GM23338 (cell line): ENCODE data around the gene PSMA2.

Experiments used
- CREB1 ChIP-seq: fragments of 250-450 bp; sonication (Bioruptor Pico); IDR thresholded peaks from 2 replicates; pipeline ENCODE4 v1.5.0; 2020; ENCODE audit warnings: low read depth, mild to moderate bottlenecking, moderate library complexity
- ETS1 ChIP-seq: IDR thresholded peaks from 2 replicates; pipeline ENCODE4 v1.6.1; 2016; ENCODE audit warnings: antibody characterized with exemption
- EZH2 ChIP-seq: fragments of 200-600 bp; sonication (generic); IDR thresholded peaks from one replicate; pipeline ENCODE4 v1.8.0; 2017; ENCODE audit warnings: antibody characterized with exemption, mild to moderate bottlenecking, low read depth; ENCODE audit not compliant: unreplicated experiment
- EZH2phosphoT487 ChIP-seq: fragments of 200-600 bp; sonication (generic); IDR thresholded peaks from one replicate; pipeline ENCODE4 v1.8.1; 2018; ENCODE audit warnings: antibody characterized with exemption; ENCODE audit not compliant: unreplicated experiment
- JUNB ChIP-seq: IDR thresholded peaks from one replicate; pipeline ENCODE4 v1.6.1; 2016; ENCODE audit warnings: antibody characterized with exemption; ENCODE audit not compliant: unreplicated experiment
- NANOG ChIP-seq: IDR thresholded peaks from 2 replicates; pipeline ENCODE4 v1.6.1; 2016; ENCODE audit warnings: antibody characterized with exemption, borderline replicate concordance
- POLR2AphosphoS5 ChIP-seq: IDR thresholded peaks from 2 replicates; pipeline ENCODE4 v1.6.1; 2016; ENCODE audit warnings: antibody characterized with exemption, low read depth
- ZNF331 ChIP-seq: fragments of 250-450 bp; sonication (Bioruptor Pico); IDR thresholded peaks from 2 replicates; pipeline ENCODE4 v1.5.0; 2020; ENCODE audit warnings: low read depth, mild to moderate bottlenecking, moderate library complexity
- TF ChIP-seq, protein P1 (sequence below), 2 experiments: fragments of 200-600 bp in 1 of 2; sonication (generic) in 1 of 2; conservative IDR thresholded peaks; 2 replicates each; pipeline versions ENCODE4 v1.5.1 to v1.6.1; 2016 to 2017; ENCODE audit warnings: antibody characterized with exemption in 2 of 2, low read depth in 2 of 2, mild to moderate bottlenecking in 2 of 2, moderate library complexity in 1 of 2
- TF ChIP-seq, protein P2 (sequence below): IDR thresholded peaks from one replicate; pipeline ENCODE4 v1.6.1; 2018; ENCODE audit warnings: antibody characterized with exemption; ENCODE audit not compliant: unreplicated experiment

DNA sequence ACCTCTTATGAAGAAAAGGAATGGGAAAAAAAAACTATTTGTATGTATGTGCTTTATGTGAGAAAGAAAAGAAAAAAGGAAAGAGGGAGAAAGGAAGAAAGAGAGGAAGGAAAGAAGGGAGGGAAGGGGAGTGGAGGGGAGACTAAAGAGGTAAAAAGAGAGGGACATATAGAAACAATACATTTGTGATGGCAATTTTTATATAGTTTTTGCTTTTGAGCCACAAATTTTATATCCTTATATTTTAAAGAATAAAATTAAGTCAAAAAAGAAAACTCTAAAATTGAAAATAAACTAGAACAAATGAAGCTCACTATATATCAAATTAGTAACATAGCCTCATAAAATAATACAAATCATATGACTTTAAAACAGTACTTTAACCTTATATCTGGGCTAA lies 31.1 kb downstream of the PSMA2 start:
- TF ChIP-seq, protein P1, sequence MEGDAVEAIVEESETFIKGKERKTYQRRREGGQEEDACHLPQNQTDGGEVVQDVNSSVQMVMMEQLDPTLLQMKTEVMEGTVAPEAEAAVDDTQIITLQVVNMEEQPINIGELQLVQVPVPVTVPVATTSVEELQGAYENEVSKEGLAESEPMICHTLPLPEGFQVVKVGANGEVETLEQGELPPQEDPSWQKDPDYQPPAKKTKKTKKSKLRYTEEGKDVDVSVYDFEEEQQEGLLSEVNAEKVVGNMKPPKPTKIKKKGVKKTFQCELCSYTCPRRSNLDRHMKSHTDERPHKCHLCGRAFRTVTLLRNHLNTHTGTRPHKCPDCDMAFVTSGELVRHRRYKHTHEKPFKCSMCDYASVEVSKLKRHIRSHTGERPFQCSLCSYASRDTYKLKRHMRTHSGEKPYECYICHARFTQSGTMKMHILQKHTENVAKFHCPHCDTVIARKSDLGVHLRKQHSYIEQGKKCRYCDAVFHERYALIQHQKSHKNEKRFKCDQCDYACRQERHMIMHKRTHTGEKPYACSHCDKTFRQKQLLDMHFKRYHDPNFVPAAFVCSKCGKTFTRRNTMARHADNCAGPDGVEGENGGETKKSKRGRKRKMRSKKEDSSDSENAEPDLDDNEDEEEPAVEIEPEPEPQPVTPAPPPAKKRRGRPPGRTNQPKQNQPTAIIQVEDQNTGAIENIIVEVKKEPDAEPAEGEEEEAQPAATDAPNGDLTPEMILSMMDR (conservative IDR thresholded peaks at IDR 0.05; ENCODE audit: low read depth in 2 of 2), result no peak
- TF ChIP-seq EZH2 (no peak), ZNF331 (CRISPR knock-in tag) (no peak), POLR2AphosphoS5 (no peak), CREB1 (CRISPR knock-in tag) (no peak), EZH2phosphoT487 (no peak), JUNB (no peak), ETS1 (no peak), NANOG (no peak)
- TF ChIP-seq, protein P2, sequence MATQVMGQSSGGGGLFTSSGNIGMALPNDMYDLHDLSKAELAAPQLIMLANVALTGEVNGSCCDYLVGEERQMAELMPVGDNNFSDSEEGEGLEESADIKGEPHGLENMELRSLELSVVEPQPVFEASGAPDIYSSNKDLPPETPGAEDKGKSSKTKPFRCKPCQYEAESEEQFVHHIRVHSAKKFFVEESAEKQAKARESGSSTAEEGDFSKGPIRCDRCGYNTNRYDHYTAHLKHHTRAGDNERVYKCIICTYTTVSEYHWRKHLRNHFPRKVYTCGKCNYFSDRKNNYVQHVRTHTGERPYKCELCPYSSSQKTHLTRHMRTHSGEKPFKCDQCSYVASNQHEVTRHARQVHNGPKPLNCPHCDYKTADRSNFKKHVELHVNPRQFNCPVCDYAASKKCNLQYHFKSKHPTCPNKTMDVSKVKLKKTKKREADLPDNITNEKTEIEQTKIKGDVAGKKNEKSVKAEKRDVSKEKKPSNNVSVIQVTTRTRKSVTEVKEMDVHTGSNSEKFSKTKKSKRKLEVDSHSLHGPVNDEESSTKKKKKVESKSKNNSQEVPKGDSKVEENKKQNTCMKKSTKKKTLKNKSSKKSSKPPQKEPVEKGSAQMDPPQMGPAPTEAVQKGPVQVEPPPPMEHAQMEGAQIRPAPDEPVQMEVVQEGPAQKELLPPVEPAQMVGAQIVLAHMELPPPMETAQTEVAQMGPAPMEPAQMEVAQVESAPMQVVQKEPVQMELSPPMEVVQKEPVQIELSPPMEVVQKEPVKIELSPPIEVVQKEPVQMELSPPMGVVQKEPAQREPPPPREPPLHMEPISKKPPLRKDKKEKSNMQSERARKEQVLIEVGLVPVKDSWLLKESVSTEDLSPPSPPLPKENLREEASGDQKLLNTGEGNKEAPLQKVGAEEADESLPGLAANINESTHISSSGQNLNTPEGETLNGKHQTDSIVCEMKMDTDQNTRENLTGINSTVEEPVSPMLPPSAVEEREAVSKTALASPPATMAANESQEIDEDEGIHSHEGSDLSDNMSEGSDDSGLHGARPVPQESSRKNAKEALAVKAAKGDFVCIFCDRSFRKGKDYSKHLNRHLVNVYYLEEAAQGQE, result no peak
